ENCODE data around the gene PTPRM.

The PTPRM gene

DNA sequence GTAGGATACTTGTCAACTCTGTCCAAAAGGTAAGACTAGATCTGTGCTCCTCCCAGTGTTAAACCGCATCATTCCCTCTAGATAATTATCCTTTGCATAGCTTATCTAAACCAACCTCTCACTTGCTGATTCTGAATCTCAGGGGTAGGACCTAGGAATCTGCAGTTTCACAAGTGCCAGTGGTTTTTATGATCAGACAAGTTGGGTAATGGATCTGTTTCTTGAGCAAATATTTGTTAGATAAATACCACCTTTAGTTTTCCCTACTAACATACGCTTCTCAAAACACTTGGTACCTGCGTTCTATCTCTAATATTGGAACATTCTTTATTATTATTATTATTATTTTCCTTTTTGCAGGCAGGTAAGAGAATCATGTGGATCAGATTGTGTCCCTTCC, 439.9 kb downstream of the PTPRM start:
- Histone ChIP-seq H3K4me2 (ENCODE audit: low read depth, low read length, poor library complexity, severe bottlenecking) (no peak overlapping the region), H3F3A (ENCODE audit: low read depth) (no peaks in the 10 kb centered on the region), H3K36me3 (ENCODE audit: insufficient read depth, low read length) (no peaks in the 10 kb centered on the region), H3K4me1 (ENCODE audit: insufficient read depth, low read length, poor library complexity, severe bottlenecking) (no peaks in the 10 kb centered on the region), H4K20me1 (ENCODE audit: insufficient read depth, low read length, poor library complexity, severe bottlenecking) (no peaks in the 10 kb centered on the region), H3K9me2 (replicated peaks; ENCODE audit: low read depth, low read length) (no peaks in the 10 kb centered on the region), H3K4me3 (ENCODE audit: low read length, poor library complexity, severe bottlenecking) (no peak overlapping the region), H3K9ac (ENCODE audit: low read depth, low read length, poor library complexity, severe bottlenecking) (no peak overlapping the region), H2AFZ (ENCODE audit: low read length) (no peak overlapping the region), H3K27me3 (ENCODE audit: insufficient read depth, low read length, poor library complexity, severe bottlenecking) (no peaks in the 10 kb centered on the region), H3K9me3 (ENCODE audit: insufficient read depth, low read depth, low read length) (0 out of 2 replicates have a peak, but pooled peaks cover 2% of the 10 kb centered on the region), H3K79me2 (ENCODE audit: insufficient read depth, low read length) (no peaks in the 10 kb centered on the region)
- TF ChIP-seq EZH2phosphoT487 (IDR thresholded peaks at IDR 0.05; ENCODE audit: borderline replicate concordance): no peak
- TF ChIP-seq, protein P1, sequence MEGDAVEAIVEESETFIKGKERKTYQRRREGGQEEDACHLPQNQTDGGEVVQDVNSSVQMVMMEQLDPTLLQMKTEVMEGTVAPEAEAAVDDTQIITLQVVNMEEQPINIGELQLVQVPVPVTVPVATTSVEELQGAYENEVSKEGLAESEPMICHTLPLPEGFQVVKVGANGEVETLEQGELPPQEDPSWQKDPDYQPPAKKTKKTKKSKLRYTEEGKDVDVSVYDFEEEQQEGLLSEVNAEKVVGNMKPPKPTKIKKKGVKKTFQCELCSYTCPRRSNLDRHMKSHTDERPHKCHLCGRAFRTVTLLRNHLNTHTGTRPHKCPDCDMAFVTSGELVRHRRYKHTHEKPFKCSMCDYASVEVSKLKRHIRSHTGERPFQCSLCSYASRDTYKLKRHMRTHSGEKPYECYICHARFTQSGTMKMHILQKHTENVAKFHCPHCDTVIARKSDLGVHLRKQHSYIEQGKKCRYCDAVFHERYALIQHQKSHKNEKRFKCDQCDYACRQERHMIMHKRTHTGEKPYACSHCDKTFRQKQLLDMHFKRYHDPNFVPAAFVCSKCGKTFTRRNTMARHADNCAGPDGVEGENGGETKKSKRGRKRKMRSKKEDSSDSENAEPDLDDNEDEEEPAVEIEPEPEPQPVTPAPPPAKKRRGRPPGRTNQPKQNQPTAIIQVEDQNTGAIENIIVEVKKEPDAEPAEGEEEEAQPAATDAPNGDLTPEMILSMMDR (conservative IDR thresholded peaks at IDR 0.05; ENCODE audit: low read length): no peak

DNA sequence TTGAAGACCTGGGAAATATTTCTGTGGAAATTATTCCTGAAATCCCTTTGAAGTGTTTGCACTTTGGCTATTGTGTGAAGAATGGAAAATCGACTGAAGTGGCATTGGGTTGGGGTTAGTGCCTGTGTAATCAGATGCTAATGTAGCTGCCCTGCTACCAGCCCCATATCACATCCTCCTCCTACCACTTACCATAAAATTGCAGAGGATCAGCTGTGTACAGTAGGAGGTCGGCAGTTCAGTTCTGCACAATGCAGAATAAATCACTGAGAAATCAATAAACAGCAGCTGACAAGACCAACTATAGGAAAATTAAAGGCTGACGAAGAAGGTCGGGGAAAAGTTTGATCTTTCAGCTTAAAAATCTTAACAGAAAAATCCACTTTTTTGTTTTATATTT, 440.9 kb downstream of the PTPRM start:
- Histone ChIP-seq H3F3A (ENCODE audit: low read depth) (no peaks in the 10 kb centered on the region), H3K27me3 (ENCODE audit: insufficient read depth, low read length, poor library complexity, severe bottlenecking) (no peaks in the 10 kb centered on the region), H3K9ac (ENCODE audit: low read depth, low read length, poor library complexity, severe bottlenecking) (no peak overlapping the region), H3K4me3 (ENCODE audit: low read length, poor library complexity, severe bottlenecking) (no peak overlapping the region), H4K20me1 (ENCODE audit: insufficient read depth, low read length, poor library complexity, severe bottlenecking) (no peaks in the 10 kb centered on the region), H3K9me2 (replicated peaks; ENCODE audit: low read depth, low read length) (no peaks in the 10 kb centered on the region), H3K4me2 (ENCODE audit: low read depth, low read length, poor library complexity, severe bottlenecking) (no peak overlapping the region), H2AFZ (ENCODE audit: low read length) (no peak overlapping the region), H3K79me2 (ENCODE audit: insufficient read depth, low read length) (no peaks in the 10 kb centered on the region), H3K36me3 (ENCODE audit: insufficient read depth, low read length) (no peaks in the 10 kb centered on the region), H3K9me3 (ENCODE audit: insufficient read depth, low read depth, low read length) (0 out of 2 replicates have a peak, but pooled peaks cover 2% of the 10 kb centered on the region), H3K4me1 (ENCODE audit: insufficient read depth, low read length, poor library complexity, severe bottlenecking) (no peaks in the 10 kb centered on the region)
- TF ChIP-seq EZH2phosphoT487 (IDR thresholded peaks at IDR 0.05; ENCODE audit: borderline replicate concordance): no peak
- TF ChIP-seq, protein P1 (conservative IDR thresholded peaks at IDR 0.05; ENCODE audit: low read length): no peak

DNA sequence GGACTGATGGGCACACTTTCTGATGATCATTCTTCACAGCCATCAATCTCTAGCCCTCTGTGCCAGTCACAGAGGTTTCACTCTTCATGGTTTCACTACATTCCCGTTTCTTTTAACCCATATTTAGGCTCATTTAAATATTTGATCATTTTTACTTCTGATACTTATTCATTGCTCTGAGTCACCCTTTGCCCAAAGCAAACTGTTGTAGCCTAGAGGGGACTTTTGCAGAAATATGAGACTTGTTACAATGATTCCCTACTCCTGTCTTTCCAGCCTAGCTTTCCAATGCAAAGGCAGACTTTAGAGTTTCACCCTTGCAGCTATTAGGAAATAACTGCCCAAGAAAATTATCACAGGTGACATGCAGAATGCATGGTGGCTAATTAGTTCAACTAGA, 444.2 kb downstream of the PTPRM start:
- no peak overlapping the region for H2AFZ ChIP-seq (ENCODE audit: low read length)
- no peaks in the 10 kb centered on the region for H3K4me1 ChIP-seq (ENCODE audit: insufficient read depth, low read length, poor library complexity, severe bottlenecking)
- H3K9me2 ChIP-seq (replicated peaks; ENCODE audit: low read depth, low read length): no peaks in the 10 kb centered on the region
- no peaks in the 10 kb centered on the region for H3K36me3 ChIP-seq (ENCODE audit: insufficient read depth, low read length)
- no peak overlapping the region for H3K4me2 ChIP-seq (ENCODE audit: low read depth, low read length, poor library complexity, severe bottlenecking)
- H3K9me3 ChIP-seq (ENCODE audit: insufficient read depth, low read depth, low read length): 0 out of 2 replicates have a peak, but pooled peaks cover 2% of the 10 kb centered on the region
- no peaks in the 10 kb centered on the region for H3K27me3 ChIP-seq (ENCODE audit: insufficient read depth, low read length, poor library complexity, severe bottlenecking)
- no peaks in the 10 kb centered on the region for H3F3A ChIP-seq (ENCODE audit: low read depth)
- no peak overlapping the region for H3K9ac ChIP-seq (ENCODE audit: low read depth, low read length, poor library complexity, severe bottlenecking)
- no peak for TF ChIP-seq EZH2phosphoT487 (IDR thresholded peaks at IDR 0.05; ENCODE audit: borderline replicate concordance)
- TF ChIP-seq, protein P1 (conservative IDR thresholded peaks at IDR 0.05; ENCODE audit: low read length): no peak
- H4K20me1 ChIP-seq (ENCODE audit: insufficient read depth, low read length, poor library complexity, severe bottlenecking): no peaks in the 10 kb centered on the region
- no peak overlapping the region for H3K4me3 ChIP-seq (ENCODE audit: low read length, poor library complexity, severe bottlenecking)
- no peaks in the 10 kb centered on the region for H3K79me2 ChIP-seq (ENCODE audit: insufficient read depth, low read length)

Measured in Loucy (cell line).